Measurements from ENCODE around the gene NFKBIB. TPM values are rescaled to one million over a fixed set of nuclear protein-coding genes. Genes with fewer than 3 reads are reported as not detected.

Gene NFKBIB
- total and polyA plus RNA-seq, 2 of the 13 experiments (the other 11 are each of a cell fraction or from before 2014, with no cell fraction given) = 8.6 to 14.9 TPM

- TF ChIP-seq AFF4 (CRISPR knock-in tag; IDR thresholded peaks at IDR 0.05) (0 out of 2 replicates have a peak, but pooled peaks have one; percentile 8), SIN3B (IDR thresholded peaks at IDR 0.05; ENCODE audit: low read length) (peak; percentile 71; the same call in 1 of the 2 replicates), ARID5B (CRISPR knock-in tag; IDR thresholded peaks at IDR 0.05) (peak; percentile 39; the same call in 1 of the 2 replicates), POGK (CRISPR knock-in tag; conservative IDR thresholded peaks at IDR 0.05) (peak; percentile 75), PHF8 (CRISPR knock-in tag; IDR thresholded peaks at IDR 0.05) (peak; percentile 97), MXD1 (CRISPR knock-in tag; IDR thresholded peaks at IDR 0.05) (peak; percentile 18; the same call in 1 of the 2 replicates), AHDC1 (CRISPR knock-in tag; IDR thresholded peaks at IDR 0.05; ENCODE audit: borderline replicate concordance) (peak; percentile 64; the same call in 1 of the 2 replicates), ZIK1 (CRISPR knock-in tag; IDR thresholded peaks at IDR 0.05; ENCODE audit: borderline replicate concordance, low read depth) (0 out of 2 replicates have a peak, but pooled peaks have one; percentile 38), MAZ (IDR thresholded peaks at IDR 0.05; ENCODE audit: borderline replicate concordance, low read depth, low read length) (peak; percentile 69; the same call in 1 of the 2 replicates), MAZ (CRISPR knock-in tag; IDR thresholded peaks at IDR 0.05; ENCODE audit: low read depth) (no peak)
Observed at GRCh38 chr19:38929929-38930775, 30.4 kb downstream of the NFKBIB start, which contains the start of gene SARS2 (continued).
